SK-N-SH (cell line): ENCODE data around the gene CNDP2. TPM values are rescaled to one million over a fixed set of nuclear protein-coding genes. Genes with fewer than 3 reads are reported as not detected.

ENCODE experiments used
- CTCF ChIA-PET: fragments of 300-600, 350-600 bp; formaldehyde crosslinking; extraction: SDS; loops from one replicate; lab custom pipeline; 2021; lab: Yijun Ruan, JAX
- POLR2A ChIA-PET: fragments of 350-600 bp; sonication (Branson Sonifier 250); formaldehyde crosslinking; extraction: SDS; loops from one replicate; lab custom pipeline; 2020; ENCODE audit warnings: antibody characterized with exemption, inconsistent platforms; lab: Yijun Ruan, JAX
- DNase-seq: peaks from one replicate; pipeline ENCODE4 v3.0.0; 2012
- H2AFZ ChIP-seq: fragments of 200-600 bp; sonication (generic); 2 replicates; pipeline ENCODE4 v1.8.1; 2016; ENCODE audit warnings: antibody characterized with exemption, mild to moderate bottlenecking, low read depth
- H3F3A ChIP-seq: fragments of 200-600 bp; sonication (generic); replicated peaks from 2 replicates; pipeline ENCODE3; 2016; ENCODE audit warnings: antibody characterized with exemption, mild to moderate bottlenecking; ENCODE audit not compliant: insufficient read depth
- H3K27ac ChIP-seq, 2 experiments: fragments of 200-500 bp in 1 of 2; fragments of 200-600 bp in 1 of 2; sonication (Bioruptor generic) in 1 of 2; sonication (generic), shearing (Covaris generic) in 1 of 2; 2 replicates each; pipeline versions ENCODE4 v1.5.1 to v1.6.1; 2014 to 2016; ENCODE audit warnings: low read depth in 2 of 2, inconsistent platforms in 1 of 2, low read length in 1 of 2, mild to moderate bottlenecking in 1 of 2, mixed read lengths in 1 of 2
- H3K27me3 ChIP-seq: fragments of 200-600 bp; sonication (generic), shearing (Covaris generic); 2 replicates; pipeline ENCODE4 v1.6.1; 2016; ENCODE audit warnings: mixed run types; ENCODE audit not compliant: insufficient read depth
- H3K36me3 ChIP-seq, 2 experiments: fragments of 200-500 bp in 1 of 2; fragments of 200-600 bp in 1 of 2; sonication (Bioruptor generic) in 1 of 2; sonication (generic) in 1 of 2; replicated peaks in 1 of 2; 2 replicates each; pipeline versions ENCODE3 to v1.5.1; 2014 to 2016; ENCODE audit warnings: low read length in 1 of 2, mild to moderate bottlenecking in 1 of 2; ENCODE audit not compliant: insufficient read depth in 2 of 2, control insufficient read depth in 1 of 2
- H3K4me1 ChIP-seq, 2 experiments: fragments of 200-500 bp in 1 of 2; fragments of 200-600 bp in 1 of 2; sonication (Bioruptor generic) in 1 of 2; sonication (generic), shearing (Covaris generic) in 1 of 2; 2 replicates each; pipeline versions ENCODE4 v1.5.1 to v1.6.1; 2014 to 2016; ENCODE audit warnings: low read depth in 1 of 2, low read length in 1 of 2, mixed run types in 1 of 2; ENCODE audit not compliant: insufficient read depth in 2 of 2, control insufficient read depth in 1 of 2
- H3K4me2 ChIP-seq: fragments of 200-600 bp; sonication (generic), shearing (Covaris generic); 2 replicates; pipeline ENCODE4 v1.6.1; 2017; ENCODE audit warnings: mixed run types
- H3K4me3 ChIP-seq, 2 experiments: fragments of 200-500 bp in 1 of 2; fragments of 200-600 bp in 1 of 2; sonication (Bioruptor generic) in 1 of 2; sonication (generic), shearing (Covaris generic) in 1 of 2; 2 replicates each; pipeline versions ENCODE4 v1.5.1 to v1.8.1; 2014 to 2016; ENCODE audit warnings: low read depth in 2 of 2, inconsistent platforms in 1 of 2, low read length in 1 of 2, mild to moderate bottlenecking in 1 of 2, mixed read lengths in 1 of 2, moderate library complexity in 1 of 2
- H3K79me2 ChIP-seq: fragments of 200-600 bp; sonication (generic); 2 replicates; pipeline ENCODE4 v1.8.1; 2017; ENCODE audit warnings: mild to moderate bottlenecking; ENCODE audit not compliant: insufficient read depth
- H3K9ac ChIP-seq: fragments of 200-600 bp; sonication (generic); 2 replicates; pipeline ENCODE4 v1.6.1; 2017; ENCODE audit warnings: mixed run types
- H3K9me2 ChIP-seq: fragments of 200-600 bp; sonication (generic); 2 replicates; pipeline ENCODE4 v1.6.1; 2017; ENCODE audit warnings: mixed run types
- H3K9me3 ChIP-seq: fragments of 200-600 bp; sonication (generic); 2 replicates; pipeline ENCODE4 v1.6.1; 2017; ENCODE audit warnings: mixed run types, mild to moderate bottlenecking, moderate library complexity
- H4K20me1 ChIP-seq: fragments of 200-600 bp; sonication (generic); 2 replicates; pipeline ENCODE4 v1.6.1; 2017; ENCODE audit warnings: mild to moderate bottlenecking, mixed run types; ENCODE audit not compliant: insufficient read depth
- CHD2 ChIP-seq: fragments of 150-350 bp; IDR thresholded peaks from 2 replicates; pipeline ENCODE4 v1.6.1; 2018; ENCODE audit warnings: low read length; ENCODE audit not compliant: partially characterized antibody
- ELF1 ChIP-seq: IDR thresholded peaks from 2 replicates; pipeline ENCODE4 v1.4.0; 2012
- EP300 ChIP-seq, 2 experiments: IDR thresholded peaks; 2 replicates each; pipeline versions ENCODE4 v1.4.0 to v1.6.1; 2012; ENCODE audit warnings: borderline replicate concordance in 1 of 2, low read depth in 1 of 2, low read length in 1 of 2
- EZH2phosphoT487 ChIP-seq: fragments of 200-600 bp; sonication (generic); IDR thresholded peaks from 2 replicates; pipeline ENCODE4 v1.6.1; 2017; ENCODE audit warnings: low read depth, mixed run types, mild to moderate bottlenecking, antibody characterized with exemption, moderate library complexity, borderline replicate concordance
- FOXM1 ChIP-seq: IDR thresholded peaks from 2 replicates; pipeline ENCODE4 v1.4.0; 2012; ENCODE audit warnings: low read depth, mild to moderate bottlenecking
- JUND ChIP-seq: IDR thresholded peaks from 2 replicates; pipeline ENCODE4 v1.4.0; 2012
- NFIC ChIP-seq: IDR thresholded peaks from 2 replicates; pipeline ENCODE4 v1.4.0; 2012; ENCODE audit warnings: borderline replicate concordance
- NRF1 ChIP-seq: IDR thresholded peaks from 2 replicates; pipeline ENCODE4 v1.6.1; 2012; ENCODE audit warnings: low read depth, mild to moderate bottlenecking, low read length
- POLR2AphosphoS5 ChIP-seq: IDR thresholded peaks from 2 replicates; pipeline ENCODE4 v1.6.1; 2012; ENCODE audit warnings: low read depth, low read length
- RAD21 ChIP-seq: IDR thresholded peaks from 2 replicates; pipeline ENCODE4 v1.6.1; 2012; ENCODE audit warnings: mild to moderate bottlenecking, low read length
- RXRA ChIP-seq: IDR thresholded peaks from 2 replicates; pipeline ENCODE4 v1.4.0; 2012; ENCODE audit warnings: low read depth, mild to moderate bottlenecking, borderline replicate concordance
- SMC3 ChIP-seq: IDR thresholded peaks from 2 replicates; pipeline ENCODE4 v1.6.1; 2012; ENCODE audit warnings: low read depth, low read length, improper control_type of control experiment
- TAF1 ChIP-seq: IDR thresholded peaks from 2 replicates; pipeline ENCODE4 v1.6.1; 2012; ENCODE audit warnings: low read depth, mild to moderate bottlenecking, low read length, moderate library complexity, borderline replicate concordance
- WGBS: methylation state at CpG from one replicate; pipeline ENCODE4 v1.1.6; 2017; ENCODE audit warnings: low lambda C conversion rate; 5-methylcytosine and 5-hydroxymethylcytosine counted together
- polyA plus RNA-seq, 3 experiments: library from polyadenylated mRNA; depleted of rRNA; stranded (reverse); fragments of >200 nt; gene quantifications; 2 replicates each; pipeline ENCODE4 v1.2.3, GENCODE V29; 2012
- TF ChIP-seq, protein P1 (sequence below): IDR thresholded peaks from 2 replicates; pipeline ENCODE4 v1.4.0; 2012; ENCODE audit warnings: low read depth, borderline replicate concordance
- TF ChIP-seq, protein P2 (sequence below): fragments of 150-350 bp; IDR thresholded peaks from 2 replicates; pipeline ENCODE4 v1.6.1; 2016; ENCODE audit warnings: mild to moderate bottlenecking, low read depth, low read length
- TF ChIP-seq, protein P3 (sequence below): fragments of 150-350 bp; IDR thresholded peaks from 2 replicates; pipeline ENCODE4 v1.6.1; 2017; ENCODE audit warnings: antibody characterized with exemption, low read length, low read depth, borderline replicate concordance
- TF ChIP-seq, protein P4 (sequence below): fragments of 200-600 bp; sonication (generic); IDR thresholded peaks from 2 replicates; pipeline ENCODE4 v1.6.1; 2017; ENCODE audit warnings: antibody characterized with exemption, mild to moderate bottlenecking, moderate library complexity

Gene CNDP2
- polyA plus RNA-seq, 1 of the 3 experiments (the other 2 are of a cell fraction) = 78.5 TPM

DNA sequence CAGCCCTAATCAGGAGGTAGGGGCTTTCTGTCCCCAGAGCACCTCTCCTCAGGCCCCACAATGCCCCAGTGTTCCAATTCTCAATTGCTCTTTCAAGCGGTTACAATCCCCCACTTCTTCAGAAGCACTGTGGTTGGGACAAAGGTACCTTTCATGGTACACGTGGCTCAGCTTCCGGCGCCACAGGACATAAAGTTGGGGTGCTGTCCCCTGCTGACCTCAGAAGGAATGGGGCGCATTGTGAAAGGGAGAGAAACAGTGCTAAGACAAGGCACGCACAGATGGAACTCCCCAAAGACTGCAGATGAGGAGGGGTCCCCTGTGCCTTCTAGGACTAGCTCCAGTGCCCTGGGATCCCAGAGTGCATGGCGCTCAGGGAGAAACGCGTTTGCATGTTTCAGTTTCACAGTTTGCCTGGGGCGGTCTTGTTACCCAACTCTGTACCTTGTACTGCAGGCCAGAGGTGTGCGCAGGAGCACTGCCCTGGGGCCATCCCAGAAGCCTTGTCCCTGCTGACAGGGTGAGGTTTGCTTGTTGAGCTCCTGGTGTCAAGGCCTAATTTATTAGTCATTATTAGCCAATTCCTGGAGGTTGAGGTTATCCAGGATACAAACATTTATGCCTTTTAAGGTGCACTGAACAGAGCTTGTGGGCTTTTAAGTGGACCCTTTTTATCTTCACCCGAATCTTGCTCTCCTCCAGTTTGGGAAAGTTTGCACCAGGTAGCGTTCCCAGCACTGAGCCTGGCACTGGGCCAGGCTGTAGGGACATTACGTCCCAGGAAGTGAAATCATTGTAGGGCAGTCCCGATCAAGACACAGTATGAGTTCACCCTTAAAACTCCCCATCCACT, 45.8 kb downstream of the CNDP2 start:
- no peak overlapping the region for H3K4me3 ChIP-seq
- POLR2A ChIA-PET = no interaction called here
- no peaks in the 10 kb centered on the region for H3K9me3 ChIP-seq
- H3K27ac ChIP-seq = no peak overlapping the region
- H3K27me3 ChIP-seq = peaks cover 32% of the 10 kb centered on the region; the same call in 1 of the 2 replicates
- WGBS = 12% methylated on average over 9 of the region's 15 CpGs
- TF ChIP-seq RAD21 (no peak), CHD2 (no peak), FOXM1 (no peak), ELF1 (no peak), EZH2phosphoT487 (no peak), EP300 (IDR thresholded peaks at IDR 0.05; ENCODE audit: borderline replicate concordance in 1 of 2, low read depth in 1 of 2, low read length in 1 of 2) (no peak)
- TF ChIP-seq, protein P1, sequence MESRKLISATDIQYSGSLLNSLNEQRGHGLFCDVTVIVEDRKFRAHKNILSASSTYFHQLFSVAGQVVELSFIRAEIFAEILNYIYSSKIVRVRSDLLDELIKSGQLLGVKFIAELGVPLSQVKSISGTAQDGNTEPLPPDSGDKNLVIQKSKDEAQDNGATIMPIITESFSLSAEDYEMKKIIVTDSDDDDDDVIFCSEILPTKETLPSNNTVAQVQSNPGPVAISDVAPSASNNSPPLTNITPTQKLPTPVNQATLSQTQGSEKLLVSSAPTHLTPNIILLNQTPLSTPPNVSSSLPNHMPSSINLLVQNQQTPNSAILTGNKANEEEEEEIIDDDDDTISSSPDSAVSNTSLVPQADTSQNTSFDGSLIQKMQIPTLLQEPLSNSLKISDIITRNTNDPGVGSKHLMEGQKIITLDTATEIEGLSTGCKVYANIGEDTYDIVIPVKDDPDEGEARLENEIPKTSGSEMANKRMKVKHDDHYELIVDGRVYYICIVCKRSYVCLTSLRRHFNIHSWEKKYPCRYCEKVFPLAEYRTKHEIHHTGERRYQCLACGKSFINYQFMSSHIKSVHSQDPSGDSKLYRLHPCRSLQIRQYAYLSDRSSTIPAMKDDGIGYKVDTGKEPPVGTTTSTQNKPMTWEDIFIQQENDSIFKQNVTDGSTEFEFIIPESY = no peak
- TF ChIP-seq, all 33 proteins: peak for 0
- H3K36me3 ChIP-seq = no peaks in the 10 kb centered on the region
- no peaks in the 10 kb centered on the region for H4K20me1 ChIP-seq
- H3K9me2 ChIP-seq = no peaks in the 10 kb centered on the region
- H3F3A ChIP-seq = no peaks in the 10 kb centered on the region
- H3K4me2 ChIP-seq = no peak overlapping the region
- CTCF ChIA-PET = interaction anchor here (0.9 to 2.2 kb wide), 2 partner anchors 10 to 12 kb away, joined by 3 to 16 read pairs; no protein-coding TSS in a partner anchor
- H3K79me2 ChIP-seq = no peaks in the 10 kb centered on the region
- no peak for DNase-seq
- no peak overlapping the region for H3K9ac ChIP-seq
- H3K4me1 ChIP-seq = no peaks in the 10 kb centered on the region
- H2AFZ ChIP-seq = no peak overlapping the region

DNA sequence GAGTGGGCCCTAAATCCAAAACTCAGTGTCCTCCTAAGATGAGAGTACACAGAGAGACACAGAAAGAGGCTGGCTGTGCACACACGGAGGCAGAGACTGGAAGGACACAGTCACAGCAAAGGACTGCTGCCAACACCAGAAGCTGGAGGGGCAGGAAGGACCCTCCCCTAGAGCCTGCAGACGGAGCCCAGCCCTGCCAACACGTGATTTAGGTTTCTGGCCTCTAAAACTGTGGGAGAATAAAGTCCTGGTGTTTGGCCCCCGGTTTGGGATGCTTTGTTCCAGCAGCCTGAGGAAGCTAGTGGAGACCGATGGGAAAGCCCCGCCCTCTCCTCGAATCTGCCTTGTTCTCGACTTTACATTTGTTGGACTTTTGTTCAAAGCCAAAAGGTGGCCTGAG, 48.7 kb downstream of the CNDP2 start:
- ChIA-PET POLR2A (no interaction called here), CTCF (interaction anchor here (1.2 kb wide), 1 partner anchor 51 kb away, joined by 3 read pairs; no protein-coding TSS in a partner anchor)
- Histone ChIP-seq H3K36me3 (no peaks in the 10 kb centered on the region), H3K9ac (no peak overlapping the region), H4K20me1 (no peaks in the 10 kb centered on the region), H3K9me2 (no peaks in the 10 kb centered on the region), H3K27ac (no peak overlapping the region), H3K4me1 (no peaks in the 10 kb centered on the region), H3K27me3 (peaks cover 32% of the 10 kb centered on the region; the same call in 1 of the 2 replicates), H3K9me3 (no peaks in the 10 kb centered on the region), H3F3A (no peaks in the 10 kb centered on the region), H3K4me3 (no peak overlapping the region), H3K4me2 (no peak overlapping the region), H2AFZ (no peak overlapping the region), H3K79me2 (no peaks in the 10 kb centered on the region)
- no peak for DNase-seq
- TF ChIP-seq, protein P2, sequence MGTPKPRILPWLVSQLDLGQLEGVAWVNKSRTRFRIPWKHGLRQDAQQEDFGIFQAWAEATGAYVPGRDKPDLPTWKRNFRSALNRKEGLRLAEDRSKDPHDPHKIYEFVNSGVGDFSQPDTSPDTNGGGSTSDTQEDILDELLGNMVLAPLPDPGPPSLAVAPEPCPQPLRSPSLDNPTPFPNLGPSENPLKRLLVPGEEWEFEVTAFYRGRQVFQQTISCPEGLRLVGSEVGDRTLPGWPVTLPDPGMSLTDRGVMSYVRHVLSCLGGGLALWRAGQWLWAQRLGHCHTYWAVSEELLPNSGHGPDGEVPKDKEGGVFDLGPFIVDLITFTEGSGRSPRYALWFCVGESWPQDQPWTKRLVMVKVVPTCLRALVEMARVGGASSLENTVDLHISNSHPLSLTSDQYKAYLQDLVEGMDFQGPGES = no peak
- no peak for TF ChIP-seq EZH2phosphoT487
- TF ChIP-seq, protein P3, sequence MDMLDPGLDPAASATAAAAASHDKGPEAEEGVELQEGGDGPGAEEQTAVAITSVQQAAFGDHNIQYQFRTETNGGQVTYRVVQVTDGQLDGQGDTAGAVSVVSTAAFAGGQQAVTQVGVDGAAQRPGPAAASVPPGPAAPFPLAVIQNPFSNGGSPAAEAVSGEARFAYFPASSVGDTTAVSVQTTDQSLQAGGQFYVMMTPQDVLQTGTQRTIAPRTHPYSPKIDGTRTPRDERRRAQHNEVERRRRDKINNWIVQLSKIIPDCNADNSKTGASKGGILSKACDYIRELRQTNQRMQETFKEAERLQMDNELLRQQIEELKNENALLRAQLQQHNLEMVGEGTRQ = no peak
- no peak for TF ChIP-seq SMC3
- TF ChIP-seq, protein P1 = no peak
- TF ChIP-seq JUND = no peak
- TF ChIP-seq RXRA = no peak
- TF ChIP-seq, protein P4, sequence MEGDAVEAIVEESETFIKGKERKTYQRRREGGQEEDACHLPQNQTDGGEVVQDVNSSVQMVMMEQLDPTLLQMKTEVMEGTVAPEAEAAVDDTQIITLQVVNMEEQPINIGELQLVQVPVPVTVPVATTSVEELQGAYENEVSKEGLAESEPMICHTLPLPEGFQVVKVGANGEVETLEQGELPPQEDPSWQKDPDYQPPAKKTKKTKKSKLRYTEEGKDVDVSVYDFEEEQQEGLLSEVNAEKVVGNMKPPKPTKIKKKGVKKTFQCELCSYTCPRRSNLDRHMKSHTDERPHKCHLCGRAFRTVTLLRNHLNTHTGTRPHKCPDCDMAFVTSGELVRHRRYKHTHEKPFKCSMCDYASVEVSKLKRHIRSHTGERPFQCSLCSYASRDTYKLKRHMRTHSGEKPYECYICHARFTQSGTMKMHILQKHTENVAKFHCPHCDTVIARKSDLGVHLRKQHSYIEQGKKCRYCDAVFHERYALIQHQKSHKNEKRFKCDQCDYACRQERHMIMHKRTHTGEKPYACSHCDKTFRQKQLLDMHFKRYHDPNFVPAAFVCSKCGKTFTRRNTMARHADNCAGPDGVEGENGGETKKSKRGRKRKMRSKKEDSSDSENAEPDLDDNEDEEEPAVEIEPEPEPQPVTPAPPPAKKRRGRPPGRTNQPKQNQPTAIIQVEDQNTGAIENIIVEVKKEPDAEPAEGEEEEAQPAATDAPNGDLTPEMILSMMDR = no peak
- TF ChIP-seq NRF1 = no peak
- TF ChIP-seq CHD2 = no peak
- no peak for TF ChIP-seq POLR2AphosphoS5
- no peak for TF ChIP-seq TAF1
- no peak for TF ChIP-seq RAD21
- TF ChIP-seq EP300 (IDR thresholded peaks at IDR 0.05; ENCODE audit: borderline replicate concordance in 1 of 2, low read depth in 1 of 2, low read length in 1 of 2) = no peak
- TF ChIP-seq NFIC = no peak
- 12% methylated on average over 8 of the region's 8 CpGs for WGBS
